Bronchus fibroblast of lung (primary cell): ENCODE results near the gene P2RY11. TPM values are rescaled to one million over a fixed set of nuclear protein-coding genes. Genes with fewer than 3 reads are reported as not detected.

ENCODE experiments used
- total RNA-seq: library from RNA; depleted of rRNA; stranded (reverse); fragments of >200 nt; gene quantifications from 2 replicates; pipeline ENCODE4 v1.2.3, GENCODE V29; 2015

P2RY11 gene
- total RNA-seq, result 0.50 and 1.2 TPM in 2 replicates

GRCh38 chr19:10111405-10111811 lies at the start of gene P2RY11:
Gene P2RY11, plus strand, starts transcription at chr19:10111693. Its CDS starts 29 bp downstream, at chr19:10111722.

GRCh38 chr19:10085641-10086590 lies 25.6 kb upstream of the P2RY11 start, which contains the start of gene SHFL:
Gene SHFL, plus strand, starts transcription at chr19:10086317. Its CDS starts 111 bp downstream, at chr19:10086428.

GRCh38 chr19:10106100-10106936 lies 5.2 kb upstream of the P2RY11 start, which contains the start of gene PPAN:
Gene PPAN, plus strand, starts transcription at chr19:10106362. Its CDS starts 33 bp downstream, at chr19:10106395.

Other genes with a start within 250 kb of the P2RY11 start
- 0.45 TPM in 1 of 2 replicates, not detected in the other for gene OLFM2, start 175.2 kb upstream of the P2RY11 start, total RNA-seq
- 0.34 and 0.59 TPM in 2 replicates for gene COL5A3, start 101.2 kb upstream of the P2RY11 start, total RNA-seq
- not detected in 2 replicates for gene RDH8, start 98.2 kb upstream of the P2RY11 start, total RNA-seq
- 10.7 and 11.4 TPM in 2 replicates for gene SHFL, start 25.4 kb upstream of the P2RY11 start, total RNA-seq
- gene ANGPTL6, start 9.0 kb upstream of the P2RY11 start, total RNA-seq, result not detected in 2 replicates
- 33.3 and 39.4 TPM in 2 replicates for gene PPAN, start 5.3 kb upstream of the P2RY11 start, total RNA-seq
- gene EIF3G, start 8.2 kb downstream of the P2RY11 start, total RNA-seq, result 309 and 314 TPM in 2 replicates
- gene DNMT1, start 83.3 kb downstream of the P2RY11 start, total RNA-seq, result 119 and 123 TPM in 2 replicates
- gene S1PR2, start 119.6 kb downstream of the P2RY11 start, total RNA-seq, result 14.1 and 14.8 TPM in 2 replicates
- gene MRPL4, start 140.5 kb downstream of the P2RY11 start, total RNA-seq, result 116 and 127 TPM in 2 replicates
- gene ICAM1, start 159.4 kb downstream of the P2RY11 start, total RNA-seq, result 13.2 and 13.6 TPM in 2 replicates
- gene ICAM4, start 175.3 kb downstream of the P2RY11 start, total RNA-seq, result 3.9 and 4.6 TPM in 2 replicates
- 2.9 and 3.6 TPM in 2 replicates for gene ICAM5, start 178.3 kb downstream of the P2RY11 start, total RNA-seq
- gene ZGLP1, start 198.1 kb downstream of the P2RY11 start, total RNA-seq, result 0.59 and 0.67 TPM in 2 replicates
- 26.9 and 33.8 TPM in 2 replicates for gene FDX2, start 204.3 kb downstream of the P2RY11 start, total RNA-seq
- gene RAVER1, start 221.8 kb downstream of the P2RY11 start, total RNA-seq, result 28.7 and 32.1 TPM in 2 replicates
- gene ICAM3, start 227.9 kb downstream of the P2RY11 start, total RNA-seq, result 6.9 and 9.8 TPM in 2 replicates